ENCODE measurements around the gene MKX.

GRCh38 chr10:27658788-27659187 is 86.8 kb downstream of the MKX start:
- TF ChIP-seq CTCF (conservative IDR thresholded peaks at IDR 0.05; ENCODE audit: low read length): no peak
- TF ChIP-seq EZH2phosphoT487 (IDR thresholded peaks at IDR 0.05; ENCODE audit: borderline replicate concordance): no peak
